GM18861 (cell line): Measurements from ENCODE around the gene FAM240A.

Experiments used
- ATAC-seq: cut with Tn5 transposase; IDR thresholded peaks from one replicate; pipeline ENCODE4 v1.9.1; 2021; ENCODE audit not compliant: unreplicated experiment

Gene FAM240A

DNA sequence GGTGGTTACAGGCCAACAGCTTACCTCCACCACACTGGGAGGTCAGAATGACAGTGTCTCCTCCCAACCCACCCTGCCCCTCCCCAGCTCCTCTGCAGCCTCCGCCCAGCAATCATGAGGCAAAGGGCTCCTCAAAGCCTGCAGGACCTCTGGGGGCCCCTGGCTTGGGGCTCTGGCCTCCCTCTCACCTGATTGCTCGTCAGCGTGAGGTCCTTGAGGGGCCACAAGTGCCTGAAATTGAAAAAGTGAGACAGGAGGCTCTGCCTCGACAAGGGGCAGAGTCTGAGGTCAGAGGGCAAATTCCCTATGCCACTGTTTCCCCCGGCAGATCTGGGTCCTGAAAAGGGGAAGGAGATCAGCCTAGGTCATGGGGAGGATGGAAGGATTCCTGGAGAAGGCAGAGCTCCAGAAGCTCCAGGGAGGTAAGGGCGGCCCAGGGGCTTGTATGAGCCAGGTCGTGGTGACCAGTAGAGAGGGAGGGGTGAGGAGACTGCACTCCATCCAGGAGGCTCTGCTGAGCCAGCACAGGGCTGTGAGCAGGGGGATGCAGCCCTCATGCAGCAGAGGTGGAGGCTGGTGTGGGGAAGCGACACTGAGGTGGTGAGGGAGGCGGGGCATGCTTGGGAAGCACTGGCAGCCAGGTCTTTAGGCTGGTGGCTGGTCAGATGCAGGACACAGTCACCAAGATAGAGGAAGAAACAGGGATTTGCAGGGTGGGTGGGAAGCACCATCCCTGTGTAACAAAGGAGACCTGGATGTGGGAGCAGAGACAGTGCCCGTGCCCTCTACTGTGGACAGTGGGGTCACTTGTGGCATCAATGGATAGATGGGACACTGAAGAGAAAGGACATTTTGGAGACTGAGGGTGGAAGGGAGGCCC is 61.1 kb downstream of the FAM240A start:
- no peak for ATAC-seq

DNA sequence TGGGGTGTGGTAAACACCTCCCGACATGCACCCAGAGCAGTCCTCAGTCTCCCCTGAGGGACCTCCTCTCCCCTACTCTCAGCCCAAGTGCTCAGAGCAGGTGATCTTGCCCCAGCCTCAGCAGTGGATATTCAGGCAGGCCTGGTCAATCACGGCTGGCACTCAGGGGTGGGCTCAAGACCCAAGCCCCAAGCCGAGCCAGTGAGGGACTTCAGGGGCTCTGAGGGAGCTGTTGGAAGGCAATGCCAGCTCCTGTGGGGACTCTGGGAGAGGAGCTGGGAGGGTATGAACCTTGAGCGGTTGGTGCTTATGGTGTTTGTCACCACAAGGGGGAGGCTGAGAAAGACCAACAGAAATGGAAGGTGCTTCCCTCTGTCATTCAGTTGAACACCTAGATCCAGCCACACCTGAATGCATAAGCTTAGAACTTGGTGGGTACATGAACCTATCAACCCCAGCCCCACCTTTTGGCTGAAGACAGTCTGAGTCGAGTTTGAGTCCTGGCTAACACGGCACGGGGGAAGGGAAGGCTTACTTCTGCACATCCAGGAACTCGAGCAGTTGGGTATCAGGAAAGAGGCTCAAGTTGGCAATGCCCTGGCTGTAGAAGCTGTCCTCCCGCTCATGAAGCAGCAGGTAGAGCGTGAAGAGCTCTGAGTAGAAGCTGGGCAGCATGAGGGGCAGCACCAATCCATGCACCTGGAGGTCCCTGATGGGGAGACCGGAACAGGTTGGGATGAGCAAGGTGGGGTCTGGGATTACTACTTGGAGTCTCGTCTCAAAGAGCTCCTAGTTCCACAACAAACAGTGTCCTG is 61.9 kb downstream of the FAM240A start:
- ATAC-seq: no peak

DNA sequence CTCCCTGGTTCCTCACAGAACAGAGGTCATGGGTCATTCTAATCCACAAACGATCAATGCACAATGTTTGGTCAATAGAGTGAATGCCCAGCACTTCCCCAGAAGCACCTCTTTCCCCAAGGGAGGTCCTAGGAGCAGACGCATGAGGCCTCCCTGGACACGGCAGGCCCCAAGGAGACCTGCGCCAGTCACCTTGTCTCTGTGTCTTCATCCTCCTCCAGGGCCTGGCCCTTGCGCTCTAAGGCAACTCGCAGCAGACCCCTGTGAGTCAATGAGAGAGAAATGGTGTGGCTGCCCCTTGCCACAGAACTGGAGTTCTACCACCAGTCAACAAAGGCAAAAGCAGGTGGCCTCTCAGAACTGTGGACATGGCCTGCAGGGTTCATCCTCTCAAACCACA is 63.1 kb downstream of the FAM240A start:
- no peak for ATAC-seq
